NK-92 treated with Interleukin-12 subunit alpha and Interleukin-12 subunit beta, amount 100 ng/mL, for 24 hours (cell line): Measurements from ENCODE around the gene ARMCX2.
"Not testable (repeated sequence)": the region's sequence is repeated elsewhere in the genome, so short reads cannot be mapped to it uniquely, and the experiment has no call there.

Experiments
- DNase-seq: peaks from one replicate; lab custom pipeline; 2025; lab: John Stamatoyannopoulos, UW

Gene ARMCX2

DNA sequence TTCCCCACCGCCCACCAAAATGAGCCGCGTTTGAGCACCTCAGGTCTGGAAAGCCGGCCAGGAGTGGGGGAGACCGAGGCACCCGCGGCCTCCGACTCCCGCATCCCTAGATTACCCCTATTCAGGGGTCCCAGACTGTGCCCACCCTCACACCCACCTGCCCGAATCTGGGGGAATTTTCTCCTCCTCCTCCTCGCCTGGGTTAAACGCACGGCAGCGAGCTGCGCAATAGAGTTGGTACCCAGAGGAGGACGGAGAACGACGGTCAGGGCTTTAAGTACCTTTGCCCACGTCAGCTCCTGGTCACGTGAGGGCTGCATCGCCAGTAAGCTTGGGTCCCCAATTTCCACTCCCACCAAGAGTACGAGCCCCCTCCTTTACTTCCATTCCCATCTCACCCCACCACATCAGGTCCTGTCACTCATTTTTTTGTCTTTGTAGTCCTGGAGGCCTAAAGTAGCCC, at the start of gene ARMCX2:
ARMCX2 (minus strand) TSS at position 250 of the 463 bp plus-strand sequence. CDS start 2,262 bp downstream, outside the sequence.
- DNase-seq, result no peak

DNA sequence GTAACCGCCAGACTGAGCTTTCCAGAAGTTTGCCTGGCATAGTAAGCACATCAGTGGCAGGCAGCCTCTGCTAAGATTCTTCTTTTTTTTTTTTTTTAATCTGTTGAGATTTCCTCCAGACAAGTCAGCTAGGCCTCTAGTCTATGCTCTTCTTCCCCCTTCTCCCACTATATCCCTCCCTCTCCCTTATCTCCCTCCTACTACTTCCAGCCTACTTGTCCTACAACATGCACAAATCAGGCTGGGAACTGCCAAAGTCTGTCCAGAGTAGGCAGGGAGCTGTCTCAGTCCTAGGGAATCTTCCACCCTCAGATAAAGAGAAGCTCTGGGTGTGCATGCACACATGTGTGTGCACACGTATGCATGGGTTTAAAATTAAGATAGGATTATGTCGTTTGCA, 49.7 kb upstream of the ARMCX2 start:
- no peak for DNase-seq

DNA sequence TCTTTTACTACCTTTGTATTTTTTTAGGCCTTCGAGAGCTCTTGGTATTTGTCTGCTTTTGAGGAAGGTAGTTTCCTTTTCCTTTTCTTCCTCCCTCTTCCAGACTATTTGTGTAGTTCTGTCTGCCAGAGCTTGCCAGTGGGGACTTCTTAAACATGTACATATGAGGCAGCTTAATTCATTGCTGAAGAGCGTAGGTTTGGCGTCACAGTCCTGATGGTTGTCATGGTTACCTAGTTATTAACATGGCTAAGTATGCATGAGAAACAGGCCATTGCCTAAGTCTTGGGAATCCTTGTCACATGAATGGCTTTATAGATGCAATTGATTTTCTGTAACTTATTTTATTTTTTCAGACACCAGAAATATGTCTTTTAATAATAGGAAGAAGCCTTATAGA, 48.5 kb upstream of the ARMCX2 start:
- no peak for DNase-seq

DNA sequence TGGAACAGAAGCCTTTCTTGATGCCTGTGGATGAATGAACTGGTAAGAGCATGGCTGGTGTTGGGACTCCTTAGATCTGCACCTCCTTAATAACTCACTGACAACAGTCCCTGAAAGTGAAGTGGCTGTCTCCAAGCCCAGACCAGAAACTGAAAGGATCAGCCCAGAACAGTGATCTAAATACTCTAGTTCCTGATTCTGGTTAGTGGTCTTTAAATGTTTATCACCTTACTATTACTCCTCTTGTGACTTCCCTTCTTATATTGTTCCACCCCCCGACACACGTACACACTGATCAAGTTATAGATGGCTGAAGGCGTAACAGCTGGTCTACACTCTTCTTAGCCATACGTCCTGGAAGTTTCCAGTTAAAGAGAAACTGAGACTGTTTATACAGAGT, 33.8 kb upstream of the ARMCX2 start:
- DNase-seq, result no peak

DNA sequence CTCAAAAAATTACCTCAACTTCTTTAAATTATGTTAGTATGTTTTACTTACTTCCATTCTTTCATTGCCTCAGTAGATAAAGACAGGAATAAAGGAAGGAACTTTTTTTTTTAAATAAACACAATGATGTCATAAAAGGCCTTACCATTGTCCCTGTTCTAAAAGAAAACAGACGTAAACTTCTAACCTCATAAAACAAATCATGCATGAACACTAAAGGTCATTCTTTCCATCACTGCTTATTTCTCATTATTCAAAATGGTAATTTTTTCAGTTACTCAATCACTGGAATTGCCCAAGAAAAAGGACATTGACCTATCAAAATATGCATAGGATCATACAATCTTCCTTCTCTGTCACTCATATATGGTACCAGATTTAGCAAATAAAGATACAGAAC, 32.2 kb upstream of the ARMCX2 start:
- no peak for DNase-seq

DNA sequence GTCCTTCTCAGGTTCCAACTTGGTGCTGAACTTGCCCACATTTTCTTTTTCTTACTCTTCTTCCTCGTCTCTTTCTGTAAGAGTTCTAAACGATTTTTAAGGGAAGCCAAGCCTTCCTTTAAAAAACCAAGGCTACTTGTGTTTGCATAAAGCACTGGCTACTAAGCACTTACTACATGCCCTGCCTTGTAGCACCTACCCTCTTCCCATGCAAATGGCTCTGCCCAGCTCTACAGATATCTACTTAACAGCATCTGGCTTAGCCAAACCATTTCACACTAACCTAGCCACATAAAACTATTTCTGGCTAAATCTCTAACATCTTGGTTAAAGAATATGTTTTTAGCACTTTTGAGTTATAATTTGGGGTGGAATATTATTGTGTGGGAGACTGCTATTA, 26.9 kb upstream of the ARMCX2 start:
- DNase-seq, result no peak

DNA sequence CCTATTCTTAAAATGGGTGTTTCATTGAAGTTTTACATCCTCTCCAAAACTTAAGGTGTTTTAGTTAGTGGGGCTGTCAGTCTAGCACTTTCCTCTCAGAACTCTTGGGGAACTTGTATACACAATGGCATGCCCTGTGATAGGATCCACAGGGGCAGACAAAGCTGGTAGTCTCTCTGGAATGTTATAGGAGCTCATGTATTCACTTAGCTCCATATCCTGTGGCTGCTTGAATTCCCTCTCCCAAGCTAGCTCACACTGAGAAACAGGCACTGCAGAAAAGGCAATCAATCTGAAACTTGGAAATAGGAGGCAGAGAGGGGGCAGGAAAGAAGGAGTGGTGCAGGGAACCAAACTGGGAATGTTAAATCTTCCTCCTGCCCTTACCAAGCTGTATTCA, 26.3 kb upstream of the ARMCX2 start:
- DNase-seq, result no peak

DNA sequence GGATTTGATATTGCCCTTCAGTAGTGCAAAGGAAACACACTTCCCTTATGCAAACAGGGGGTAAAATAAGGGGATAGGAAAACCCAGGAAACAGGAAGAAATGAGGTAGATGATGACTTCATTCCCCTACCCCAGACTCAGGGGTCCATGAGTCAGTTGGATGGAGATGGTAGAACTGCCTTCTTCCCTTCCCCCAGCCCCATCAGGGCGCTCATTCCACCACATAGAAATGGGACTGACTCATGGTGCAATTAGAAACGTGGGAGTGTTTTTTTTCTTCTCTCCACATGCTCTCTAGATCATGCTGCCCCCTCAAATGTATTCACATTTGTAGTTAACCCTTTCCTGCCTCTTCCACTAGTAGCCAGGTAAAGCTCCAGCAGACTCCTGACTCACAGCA, 23.1 kb upstream of the ARMCX2 start:
- no peak for DNase-seq

DNA sequence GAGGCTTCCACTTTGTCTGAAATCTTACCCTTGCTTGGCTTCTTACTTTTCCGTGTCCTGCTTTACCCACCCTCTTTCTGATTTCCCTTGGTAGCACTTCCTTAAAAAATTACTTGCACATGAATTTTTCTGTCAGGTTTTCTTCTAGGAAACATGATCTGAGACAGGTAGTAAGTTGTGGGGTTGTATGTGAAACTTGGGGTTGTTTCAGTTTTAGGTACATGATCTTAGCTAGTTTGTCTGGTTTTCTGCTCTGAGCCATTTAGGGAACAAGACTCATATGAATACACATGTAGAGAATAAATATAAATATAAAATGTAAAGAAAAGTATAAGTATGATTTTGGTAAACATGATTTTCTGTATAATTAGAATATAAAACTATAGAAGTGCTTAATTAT, 17.4 kb upstream of the ARMCX2 start:
- DNase-seq, result no peak

DNA sequence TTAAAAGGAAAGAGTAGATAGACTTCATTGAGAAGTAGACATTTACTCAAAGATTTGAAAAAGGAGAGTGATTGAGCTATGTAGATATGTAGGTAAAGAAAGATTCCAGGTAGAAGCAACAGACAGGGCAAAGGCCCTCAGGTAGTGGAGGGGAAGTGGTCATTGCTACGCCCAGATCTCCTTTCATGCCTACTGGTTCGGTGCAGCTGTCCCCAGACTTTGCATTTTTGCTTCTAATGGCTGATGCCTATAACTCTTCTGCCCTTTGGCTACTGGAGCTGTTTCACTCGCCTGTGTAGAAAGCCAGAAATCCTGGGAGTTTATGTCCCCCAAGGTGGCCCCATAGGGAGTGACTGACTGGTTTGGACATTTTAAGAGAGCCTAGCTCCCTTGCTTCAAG, 16.9 kb upstream of the ARMCX2 start:
- DNase-seq, result no peak

DNA sequence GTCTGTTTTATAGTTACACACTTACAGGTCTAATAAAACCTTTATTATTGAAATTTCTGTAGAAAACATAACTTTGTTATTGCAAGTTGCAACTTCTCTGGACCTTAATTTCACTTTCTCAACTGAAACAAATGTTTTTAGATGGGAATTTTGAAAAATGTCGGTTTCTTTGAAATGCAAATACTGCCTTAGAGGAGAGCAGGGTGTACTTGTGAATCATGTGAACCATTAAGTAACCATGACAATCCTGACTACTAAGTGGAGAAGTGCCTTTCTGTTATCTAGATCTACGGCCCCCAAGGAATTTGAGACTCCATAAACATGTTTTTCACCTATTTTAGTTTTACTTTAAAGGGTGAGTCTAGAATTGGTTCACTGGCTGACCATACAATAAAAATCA, 8.5 kb upstream of the ARMCX2 start:
- DNase-seq, result no peak

DNA sequence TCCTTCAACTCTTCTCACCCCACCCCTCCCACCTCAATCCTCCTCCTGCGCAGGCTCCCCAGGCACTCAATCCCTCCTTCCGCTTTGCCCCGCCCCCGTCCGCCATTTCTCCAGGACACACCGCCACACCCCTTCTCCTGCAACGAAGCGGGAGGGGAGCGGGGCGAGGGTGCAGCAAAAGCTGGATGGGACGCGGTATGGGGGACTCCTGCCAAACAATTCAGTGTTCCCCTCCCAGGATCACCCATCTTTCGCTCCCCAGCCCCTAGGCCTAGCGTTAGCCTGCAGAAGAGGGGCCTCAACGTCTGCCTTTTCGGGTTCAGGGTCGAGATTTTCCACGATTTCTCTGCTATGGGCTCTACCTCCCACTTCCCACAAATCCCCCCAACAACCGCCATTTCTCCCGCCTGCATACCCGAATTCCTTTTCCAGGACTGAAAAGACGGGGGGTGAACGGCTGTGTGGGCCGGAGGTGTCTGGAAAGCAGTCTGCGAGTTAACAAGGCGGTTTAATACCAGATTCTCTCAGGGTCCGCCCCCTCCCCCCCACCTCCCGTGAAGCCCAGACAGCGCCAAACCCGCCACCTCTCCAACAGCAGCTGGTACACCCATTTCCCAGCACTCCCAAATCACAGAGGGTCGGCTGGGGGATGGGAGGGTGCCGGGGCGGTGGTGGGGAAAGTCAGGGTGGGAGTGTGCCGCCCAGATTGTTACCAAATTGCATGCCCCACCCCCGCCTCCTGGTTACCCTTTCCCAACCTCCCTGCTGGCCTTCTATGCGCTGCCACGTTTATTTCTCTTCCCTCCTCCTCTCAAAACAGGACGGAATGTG, 774 bp downstream of the ARMCX2 start:
- no peak for DNase-seq

DNA sequence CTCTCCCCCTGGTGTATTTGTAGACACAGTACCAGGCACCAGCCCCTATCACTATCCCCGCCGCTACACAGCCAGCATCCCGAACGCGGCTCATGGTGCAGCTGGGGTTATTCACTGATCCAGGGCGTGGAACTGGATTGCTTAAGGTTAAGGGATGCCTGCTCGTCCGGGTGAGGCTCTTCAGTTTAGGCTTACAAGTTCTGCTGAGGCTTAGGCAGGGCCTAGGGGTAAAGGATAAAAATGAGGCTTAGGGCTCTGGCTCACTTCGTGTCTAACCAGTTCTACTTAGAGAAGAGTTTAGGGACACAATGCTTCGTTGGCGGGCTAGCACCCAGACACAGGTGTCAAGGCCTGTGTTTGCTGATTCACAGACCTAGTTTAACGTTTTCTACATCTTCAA, 2.2 kb downstream of the ARMCX2 start:
- no peak for DNase-seq

DNA sequence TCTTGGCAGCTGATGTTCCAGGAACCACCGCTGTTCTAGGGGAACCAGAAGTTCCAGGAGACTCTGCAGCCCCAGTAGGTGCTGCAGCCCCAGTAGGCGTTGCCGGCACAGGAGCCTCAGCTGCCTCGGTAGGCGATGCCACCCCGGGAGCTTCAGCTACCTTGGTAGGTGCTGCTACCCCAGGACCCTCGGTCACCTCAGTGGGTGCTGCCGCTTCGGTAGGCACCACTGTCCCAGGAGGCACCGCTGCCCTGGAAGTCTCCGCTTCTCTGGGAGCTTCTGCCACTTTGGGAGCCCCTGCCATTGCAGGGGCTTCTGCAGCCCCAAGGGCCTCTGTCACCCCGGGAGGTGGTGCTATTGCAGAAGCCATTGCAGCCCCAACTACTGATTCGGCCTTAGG, 2.8 kb downstream of the ARMCX2 start:
- DNase-seq, result no peak

DNA sequence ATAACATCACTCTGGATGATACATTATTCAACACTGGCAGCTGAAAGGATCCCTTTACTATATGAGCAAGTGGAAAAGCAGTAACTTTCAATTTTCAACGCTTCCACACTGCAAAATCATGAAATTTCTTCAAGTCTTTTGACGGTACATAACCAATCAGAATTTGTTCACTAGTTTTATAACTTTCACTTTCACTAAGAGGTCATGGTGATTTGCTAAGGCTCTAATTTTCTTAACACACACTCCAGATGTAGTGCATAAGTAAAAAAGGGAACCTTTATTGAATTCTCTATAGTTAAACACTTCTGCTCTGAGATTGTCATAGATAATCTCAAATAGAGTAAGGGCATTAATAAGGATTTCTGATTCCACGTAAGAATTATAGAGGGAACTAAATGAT, 4.1 kb downstream of the ARMCX2 start:
- no peak for DNase-seq

DNA sequence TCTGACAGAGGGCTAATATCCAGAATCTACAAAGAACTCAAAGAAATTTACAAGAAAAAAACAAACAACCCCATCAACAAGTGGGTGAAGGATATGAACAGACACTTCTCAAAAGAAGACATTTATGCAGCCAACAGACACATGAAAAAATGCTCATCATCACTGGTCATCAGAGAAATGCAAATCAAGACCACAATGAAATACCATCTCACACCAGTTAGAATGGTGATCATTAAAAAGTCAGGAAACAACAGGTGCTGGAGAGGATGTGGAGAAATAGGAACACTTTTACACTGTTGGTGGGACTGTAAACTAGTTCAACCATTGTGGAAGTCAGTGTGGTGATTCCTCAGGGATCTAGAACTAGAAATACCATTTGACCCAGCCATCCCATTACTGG, 11.9 kb downstream of the ARMCX2 start:
- not testable (repeated sequence) for DNase-seq

DNA sequence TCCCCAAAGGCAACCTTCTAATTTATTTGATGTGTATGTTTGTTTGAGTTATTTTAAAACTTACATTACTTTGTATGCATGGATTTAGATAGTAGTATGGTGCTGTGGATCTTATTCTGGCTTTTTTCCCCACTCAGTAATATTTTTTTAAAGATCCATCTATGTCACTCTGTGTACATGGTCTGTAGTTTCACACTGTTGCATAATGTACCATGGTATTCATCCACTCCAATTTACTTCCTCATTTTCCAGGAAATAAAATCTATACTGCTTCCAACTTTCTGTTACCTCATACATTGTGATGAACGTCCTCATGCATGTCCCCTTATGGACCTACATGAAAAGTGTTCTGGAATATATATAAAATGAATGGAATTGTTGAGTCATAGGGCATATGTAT, 17.6 kb downstream of the ARMCX2 start:
- no peak for DNase-seq

DNA sequence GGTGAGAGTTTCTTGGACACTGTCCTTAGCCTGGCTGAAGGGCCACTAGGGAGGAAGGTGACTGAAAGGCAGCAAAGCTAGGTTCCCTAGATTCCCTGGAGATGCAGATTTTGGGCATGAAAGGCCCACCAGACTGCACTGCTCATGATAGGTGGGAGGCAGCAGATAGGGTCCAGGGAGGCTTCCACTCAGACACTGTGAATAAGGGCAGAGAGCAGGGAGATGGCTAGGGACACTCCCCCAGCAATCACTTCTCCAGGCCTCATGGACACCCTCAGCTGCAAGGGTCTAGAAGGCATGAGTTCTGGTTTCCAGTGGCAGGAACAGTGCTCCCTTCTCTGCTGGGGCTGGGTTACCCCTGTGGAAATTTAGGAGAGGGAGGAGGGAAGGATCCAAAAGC, 20.1 kb downstream of the ARMCX2 start:
- no peak for DNase-seq

DNA sequence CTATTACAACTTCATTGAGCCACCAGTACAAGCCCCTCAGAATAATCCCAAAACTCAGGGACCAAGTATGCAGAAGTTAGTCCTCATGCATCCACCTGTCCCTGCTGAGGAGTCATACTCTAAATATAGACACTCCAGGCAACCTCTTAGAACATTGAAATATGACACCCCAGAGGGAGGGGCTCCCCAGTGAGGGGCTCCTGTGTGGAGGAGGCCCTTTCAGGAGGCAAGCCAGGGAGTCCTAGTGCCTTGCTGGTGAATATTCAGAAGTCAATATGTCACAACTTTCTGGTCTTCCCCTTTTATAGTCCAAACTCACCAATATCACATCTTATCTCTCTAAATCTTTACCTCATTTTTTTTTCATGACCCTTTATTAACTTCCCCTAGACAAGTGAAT, 40.3 kb downstream of the ARMCX2 start:
- no peak for DNase-seq

DNA sequence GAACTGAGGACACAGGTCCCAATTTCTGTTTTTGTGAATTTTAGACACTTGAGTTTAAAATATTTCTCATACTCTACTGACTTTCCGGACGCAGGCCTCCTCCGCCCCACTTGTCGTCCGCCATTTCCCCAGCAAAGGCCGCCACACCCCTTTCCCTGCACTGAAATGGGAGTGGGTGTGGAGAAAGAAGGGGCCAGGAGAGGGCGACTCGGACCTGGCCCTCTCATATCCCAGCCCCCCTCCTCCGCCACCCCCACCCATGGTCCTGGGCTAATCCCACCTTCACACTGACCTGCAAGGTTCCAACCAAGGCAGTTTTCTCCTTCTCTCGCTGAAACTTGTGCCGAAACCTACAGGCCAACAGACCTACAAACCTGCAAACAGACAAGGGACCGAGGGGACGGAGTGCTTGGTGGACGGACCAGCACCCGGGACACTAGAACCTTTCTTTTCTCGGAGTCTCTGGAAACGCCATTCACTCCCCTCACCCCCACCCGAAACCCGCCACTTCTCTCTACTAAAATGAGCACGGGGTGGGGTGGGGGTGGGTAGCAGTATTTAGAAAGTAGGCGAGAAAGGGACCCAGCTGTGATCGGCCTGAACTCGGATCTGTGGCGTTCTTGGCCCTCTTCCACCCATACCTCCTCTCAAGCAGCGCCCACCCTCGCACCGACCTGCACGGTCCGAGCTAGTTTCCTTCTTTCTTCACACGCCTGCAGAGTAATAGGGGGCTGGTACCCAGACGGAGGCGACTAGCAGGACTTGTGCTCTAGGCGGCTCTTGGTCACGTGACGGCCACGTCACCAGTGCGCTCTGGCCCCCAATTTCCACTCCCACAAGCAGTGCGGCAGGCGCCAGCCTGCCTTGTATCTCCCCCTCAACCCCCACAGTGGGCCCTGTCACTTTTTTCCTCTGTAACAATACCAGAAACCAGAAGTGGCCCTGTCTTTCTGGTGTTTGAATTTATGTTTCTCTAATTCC, 42.1 kb downstream of the ARMCX2 start, which contains the start of gene ARMCX6:
ARMCX6 (minus strand) TSS at position 790 of the 981 bp plus-strand sequence. CDS start 1,380 bp downstream, outside the sequence.
- peak; percentile 56 for DNase-seq

DNA sequence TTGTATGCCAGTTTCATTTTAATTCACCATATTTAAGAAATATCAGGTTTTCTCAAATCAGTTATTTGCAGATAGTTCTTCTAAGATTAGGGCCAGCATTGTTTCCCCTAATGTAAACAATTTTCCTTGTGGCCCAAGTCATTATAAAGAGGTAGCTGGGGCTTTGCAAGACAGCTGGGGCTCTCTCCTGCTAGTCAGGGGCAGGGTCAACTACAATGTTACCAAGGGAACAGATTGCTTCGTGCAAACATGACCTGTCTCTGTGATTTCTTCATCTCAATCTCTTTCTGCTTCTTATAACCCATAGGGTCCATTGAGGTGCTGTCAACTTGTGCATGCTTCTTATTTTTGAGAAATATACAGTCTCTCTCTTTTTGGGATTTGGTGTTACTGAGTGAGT, 53.9 kb downstream of the ARMCX2 start:
- no peak for DNase-seq
